Naive B cell (primary cell): ENCODE results near the gene MACIR. TPM values are rescaled to one million over a fixed set of nuclear protein-coding genes. Genes with fewer than 3 reads are reported as not detected.
A peak's percentile ranks its signal among the peaks of the same experiment; 100 is the strongest.

Experiments
- ATAC-seq, 2 donors: fragments of 150-1000 bp; cut with Tn5 transposase; 2 replicates each; pipeline ENCODE4 v1.10.0; 2021; ENCODE audit warnings: low read depth in 2 of 2, mild to moderate bottlenecking in 2 of 2, moderate library complexity in 2 of 2
- DNase-seq: peaks from one replicate; pipeline ENCODE4 v3.0.0; 2022
- H3K27ac Mint-ChIP-seq, 6 donors: one replicate each; pipeline ENCODE4 v1.8.0; 2020 to 2022; ENCODE audit warnings: mild to moderate bottlenecking in 6 of 6, mixed read lengths in 6 of 6, moderate library complexity in 5 of 6, inconsistent platforms in 2 of 6
- H3K27me3 Mint-ChIP-seq, 3 donors: one replicate each; pipeline ENCODE4 v1.8.0; 2021 to 2022; ENCODE audit warnings: mixed read lengths in 3 of 3, mild to moderate bottlenecking in 1 of 3
- H3K36me3 Mint-ChIP-seq, 2 donors: one replicate each; pipeline ENCODE4 v1.8.0; 2020 to 2022; ENCODE audit warnings: mixed read lengths in 2 of 2, inconsistent platforms in 1 of 2, mild to moderate bottlenecking in 1 of 2
- H3K4me1 Mint-ChIP-seq, 3 donors: one replicate each; pipeline ENCODE4 v1.8.0; 2020 to 2022; ENCODE audit warnings: mixed read lengths in 3 of 3, inconsistent platforms in 1 of 3, mild to moderate bottlenecking in 1 of 3, moderate library complexity in 1 of 3
- H3K4me3 Mint-ChIP-seq, 8 donors: one replicate each; pipeline ENCODE4 v1.8.0; 2020 to 2022; ENCODE audit warnings: mild to moderate bottlenecking in 8 of 8, mixed read lengths in 8 of 8, moderate library complexity in 8 of 8, inconsistent platforms in 2 of 8
- H3K9me3 Mint-ChIP-seq, 7 donors: one replicate each; pipeline ENCODE4 v1.8.0; 2020 to 2022; ENCODE audit warnings: mixed read lengths in 7 of 7, mild to moderate bottlenecking in 5 of 7, inconsistent platforms in 2 of 7, moderate library complexity in 1 of 7
- polyA plus RNA-seq, 6 donors: library from polyadenylated mRNA; unstranded; fragments of 300-500 nt; fragmentation: Illumina TruSeq; gene quantifications; one replicate each; pipeline ENCODE4 v1.2.3, GENCODE V29; 2021; ENCODE audit warnings: low read depth in 6 of 6

The MACIR gene
- polyA plus RNA-seq, 6 donors from 2014 or later: 1.4 to 7.7 (median 2.6) TPM

- H3K36me3 Mint-ChIP-seq: no peaks in the 10 kb centered on the region
- H3K4me3 Mint-ChIP-seq: no peak overlapping the region
- no peak for ATAC-seq
- H3K9me3 Mint-ChIP-seq: no peaks in the 10 kb centered on the region
- no peaks in the 10 kb centered on the region for H3K27me3 Mint-ChIP-seq
- DNase-seq: no peak
- H3K4me1 Mint-ChIP-seq: no peaks in the 10 kb centered on the region
- no peak overlapping the region for H3K27ac Mint-ChIP-seq
Measured at GRCh38 chr5:103283869-103284268, 25.3 kb downstream of the MACIR start.

- no peak for DNase-seq
- Mint-ChIP-seq H3K4me1 (no peaks in the 10 kb centered on the region), H3K36me3 (no peaks in the 10 kb centered on the region), H3K27me3 (no peaks in the 10 kb centered on the region), H3K4me3 (no peak overlapping the region), H3K9me3 (no peaks in the 10 kb centered on the region), H3K27ac (no peak overlapping the region)
- ATAC-seq: no peak
Measured at GRCh38 chr5:103286622-103287021, 28.1 kb downstream of the MACIR start.

- no peak for ATAC-seq
- Mint-ChIP-seq H3K4me1 (no peaks in the 10 kb centered on the region), H3K4me3 (no peak overlapping the region), H3K27ac (no peak overlapping the region), H3K27me3 (no peaks in the 10 kb centered on the region), H3K36me3 (no peaks in the 10 kb centered on the region), H3K9me3 (no peaks in the 10 kb centered on the region)
- no peak for DNase-seq
Measured at GRCh38 chr5:103289024-103289423, 30.5 kb downstream of the MACIR start.

- ATAC-seq: no peak
- Mint-ChIP-seq H3K36me3 (no peaks in the 10 kb centered on the region), H3K4me3 (no peak overlapping the region), H3K9me3 (no peaks in the 10 kb centered on the region), H3K27ac (no peak overlapping the region), H3K4me1 (no peaks in the 10 kb centered on the region), H3K27me3 (no peaks in the 10 kb centered on the region)
- DNase-seq: no peak
Measured at GRCh38 chr5:103290846-103291245, 32.3 kb downstream of the MACIR start.

- Mint-ChIP-seq H3K27ac (no peak overlapping the region), H3K36me3 (no peaks in the 10 kb centered on the region), H3K4me1 (no peaks in the 10 kb centered on the region), H3K27me3 (no peaks in the 10 kb centered on the region), H3K9me3 (no peaks in the 10 kb centered on the region), H3K4me3 (no peak overlapping the region)
- no peak for DNase-seq
- ATAC-seq: no peak
Measured at GRCh38 chr5:103291606-103292005, 33.0 kb downstream of the MACIR start.

- ATAC-seq: no peak
- Mint-ChIP-seq H3K9me3 (no peaks in the 10 kb centered on the region), H3K4me3 (no peak overlapping the region), H3K4me1 (no peaks in the 10 kb centered on the region), H3K27ac (no peak overlapping the region), H3K36me3 (no peaks in the 10 kb centered on the region), H3K27me3 (no peaks in the 10 kb centered on the region)
- DNase-seq: no peak
Measured at GRCh38 chr5:103293099-103293498, 34.5 kb downstream of the MACIR start.

GRCh38 chr5:103293719-103294118 is 35.2 kb downstream of the MACIR start:
- Mint-ChIP-seq H3K27ac (no peak overlapping the region), H3K9me3 (no peaks in the 10 kb centered on the region), H3K4me3 (no peak overlapping the region), H3K36me3 (no peaks in the 10 kb centered on the region), H3K27me3 (no peaks in the 10 kb centered on the region), H3K4me1 (no peaks in the 10 kb centered on the region)
- ATAC-seq (no peak), DNase-seq (no peak)

- DNase-seq (no peak), ATAC-seq (no peak)
- Mint-ChIP-seq H3K9me3 (no peaks in the 10 kb centered on the region), H3K27me3 (no peaks in the 10 kb centered on the region), H3K36me3 (no peaks in the 10 kb centered on the region), H3K27ac (peak overlapping the region in 1 of 6 donors; percentile 32), H3K4me3 (no peak overlapping the region), H3K4me1 (no peaks in the 10 kb centered on the region)
Measured at GRCh38 chr5:103294906-103295305, 36.3 kb downstream of the MACIR start.

GRCh38 chr5:103295424-103295823 is 36.9 kb downstream of the MACIR start:
- Mint-ChIP-seq H3K27me3 (no peaks in the 10 kb centered on the region), H3K4me3 (no peak overlapping the region)
- no peak for ATAC-seq

GRCh38 chr5:103295871-103296270 is 37.3 kb downstream of the MACIR start:
- Mint-ChIP-seq H3K27ac (no peak overlapping the region), H3K4me1 (no peaks in the 10 kb centered on the region), H3K27me3 (no peaks in the 10 kb centered on the region), H3K4me3 (no peak overlapping the region), H3K9me3 (no peaks in the 10 kb centered on the region), H3K36me3 (no peaks in the 10 kb centered on the region)
- ATAC-seq: no peak
- no peak for DNase-seq

More at GRCh38 chr5:103295424-103295823, 36.9 kb downstream of the MACIR start:
- no peaks in the 10 kb centered on the region for H3K36me3 Mint-ChIP-seq
- H3K9me3 Mint-ChIP-seq: no peaks in the 10 kb centered on the region
- H3K27ac Mint-ChIP-seq: no peak overlapping the region
- no peaks in the 10 kb centered on the region for H3K4me1 Mint-ChIP-seq
- no peak for DNase-seq

GRCh38 chr5:103298117-103298516 is 39.6 kb downstream of the MACIR start:
- H3K4me1 Mint-ChIP-seq: no peaks in the 10 kb centered on the region
- H3K9me3 Mint-ChIP-seq: no peaks in the 10 kb centered on the region
- H3K27me3 Mint-ChIP-seq: no peaks in the 10 kb centered on the region
- no peak for ATAC-seq
- no peak for DNase-seq
- H3K4me3 Mint-ChIP-seq: no peak overlapping the region
- H3K36me3 Mint-ChIP-seq: no peaks in the 10 kb centered on the region
- H3K27ac Mint-ChIP-seq: no peak overlapping the region

GRCh38 chr5:103298607-103299188 is 40.1 kb downstream of the MACIR start:
- Mint-ChIP-seq H3K4me3 (no peak overlapping the region), H3K27ac (no peak overlapping the region), H3K4me1 (no peaks in the 10 kb centered on the region), H3K27me3 (no peaks in the 10 kb centered on the region), H3K36me3 (no peaks in the 10 kb centered on the region), H3K9me3 (no peaks in the 10 kb centered on the region)
- DNase-seq: no peak
- no peak for ATAC-seq

GRCh38 chr5:103305809-103306208 is 47.2 kb downstream of the MACIR start:
- Mint-ChIP-seq H3K27me3 (peaks cover 3 to 8% (median 4%) of the 10 kb centered on the region in 3 donors), H3K27ac (no peak overlapping the region), H3K9me3 (peaks cover 0 to 15% (median 2%) of the 10 kb centered on the region in 7 donors), H3K4me3 (no peak overlapping the region), H3K4me1 (no peaks in the 10 kb centered on the region), H3K36me3 (no peaks in the 10 kb centered on the region)
- DNase-seq (no peak), ATAC-seq (no peak)

GRCh38 chr5:103307470-103307869 is 48.9 kb downstream of the MACIR start:
- Mint-ChIP-seq H3K4me3 (no peak overlapping the region), H3K27ac (no peak overlapping the region), H3K4me1 (no peaks in the 10 kb centered on the region), H3K36me3 (no peaks in the 10 kb centered on the region), H3K27me3 (peaks cover 3 to 17% (median 4%) of the 10 kb centered on the region in 3 donors), H3K9me3 (peaks cover 0 to 15% (median 2%) of the 10 kb centered on the region in 7 donors)
- DNase-seq (no peak), ATAC-seq (no peak)

GRCh38 chr5:103308774-103309173 is 50.2 kb downstream of the MACIR start:
- ATAC-seq (no peak), DNase-seq (no peak)
- Mint-ChIP-seq H3K4me1 (no peaks in the 10 kb centered on the region), H3K27ac (no peak overlapping the region), H3K4me3 (no peak overlapping the region), H3K9me3 (peaks cover 0 to 15% (median 2%) of the 10 kb centered on the region in 7 donors), H3K27me3 (peaks cover 4 to 17% (median 6%) of the 10 kb centered on the region in 3 donors), H3K36me3 (no peaks in the 10 kb centered on the region)
